Epithelial cell of esophagus (primary cell): ENCODE data around the gene GABRB1.

Experiments
- DNase-seq: peaks from one replicate; pipeline ENCODE4 v3.0.0; 2010; ENCODE audit warnings: low read depth
- H3K4me3 ChIP-seq: 2 replicates; pipeline ENCODE4 v1.5.1; 2011; ENCODE audit warnings: mild to moderate bottlenecking, low read length, control low read depth
- CTCF ChIP-seq: IDR thresholded peaks from 2 replicates; pipeline ENCODE4 v1.5.1; 2011; ENCODE audit warnings: low read depth, mild to moderate bottlenecking, low read length, control low read depth, inconsistent platforms; ENCODE audit not compliant: insufficient read depth; ENCODE audit errors: missing control alignments

GABRB1 gene

GRCh38 chr4:47122592-47123291 lies 91.4 kb downstream of the GABRB1 start:
- peak; percentile 78 for DNase-seq
- H3K4me3 ChIP-seq, result no peak overlapping the region
- TF ChIP-seq CTCF, result peak; percentile 97

GRCh38 chr4:47128991-47129390 lies 97.6 kb downstream of the GABRB1 start:
- no peak overlapping the region for H3K4me3 ChIP-seq
- no peak for TF ChIP-seq CTCF
- no peak for DNase-seq

- H3K4me3 ChIP-seq, result no peak overlapping the region
- DNase-seq, result no peak
- TF ChIP-seq CTCF, result no peak
These were observed 103.8 kb downstream of the GABRB1 start for GRCh38 chr4:47135210-47135609.

GRCh38 chr4:47143261-47143660 lies 111.9 kb downstream of the GABRB1 start:
- TF ChIP-seq CTCF, result no peak
- no peak overlapping the region for H3K4me3 ChIP-seq
- DNase-seq, result no peak

- H3K4me3 ChIP-seq, result no peak overlapping the region
- DNase-seq, result peak; percentile 25
- no peak for TF ChIP-seq CTCF
These were observed 114.3 kb downstream of the GABRB1 start for GRCh38 chr4:47145630-47146029.

- H3K4me3 ChIP-seq, result no peak overlapping the region
- no peak for TF ChIP-seq CTCF
- DNase-seq, result no peak
These were observed 123.5 kb downstream of the GABRB1 start for GRCh38 chr4:47154816-47155370.

GRCh38 chr4:47155919-47156318 lies 124.6 kb downstream of the GABRB1 start:
- DNase-seq, result no peak
- no peak overlapping the region for H3K4me3 ChIP-seq
- no peak for TF ChIP-seq CTCF
